Amniotic epithelial cell (primary cell): ENCODE data around the gene PEX11G.

ENCODE experiments used
- DNase-seq: peaks from one replicate; pipeline ENCODE4 v3.0.0-alpha.2; 2010; ENCODE audit warnings: low read depth

Gene PEX11G

GRCh38 chr19:7494416-7495098, 5.7 kb upstream of the PEX11G start:
- no peak for DNase-seq

- peak; percentile 65 for DNase-seq
Observed at GRCh38 chr19:7492558-7492957, 3.7 kb upstream of the PEX11G start.

- DNase-seq, result peak; percentile 83
Observed at GRCh38 chr19:7492142-7492541, 3.3 kb upstream of the PEX11G start.

GRCh38 chr19:7489609-7490044, 792 bp upstream of the PEX11G start:
- no peak for DNase-seq

GRCh38 chr19:7486923-7487322, 1.9 kb downstream of the PEX11G start:
- DNase-seq, result no peak

- no peak for DNase-seq
Observed at GRCh38 chr19:7483720-7484201, 5.1 kb downstream of the PEX11G start.

- no peak for DNase-seq
Observed at GRCh38 chr19:7482584-7483439, 6.0 kb downstream of the PEX11G start.

- DNase-seq, result no peak
Observed at GRCh38 chr19:7480970-7481255, 7.9 kb downstream of the PEX11G start.

GRCh38 chr19:7480222-7480969, 8.4 kb downstream of the PEX11G start:
- DNase-seq, result no peak

GRCh38 chr19:7478843-7479227, 10.0 kb downstream of the PEX11G start:
- DNase-seq, result no peak

- DNase-seq, result no peak
Observed at GRCh38 chr19:7478173-7478842, 10.5 kb downstream of the PEX11G start.

GRCh38 chr19:7477758-7478157, 11.1 kb downstream of the PEX11G start:
- DNase-seq, result no peak

GRCh38 chr19:7476777-7477494, 11.9 kb downstream of the PEX11G start:
- no peak for DNase-seq

- DNase-seq, result no peak
Observed at GRCh38 chr19:7476241-7476640, 12.6 kb downstream of the PEX11G start.

GRCh38 chr19:7475665-7476064, 13.2 kb downstream of the PEX11G start:
- no peak for DNase-seq

GRCh38 chr19:7471696-7472615, 16.9 kb downstream of the PEX11G start:
- peak; percentile 40 for DNase-seq

- no peak for DNase-seq
Observed at GRCh38 chr19:7470540-7471305, 18.1 kb downstream of the PEX11G start.

- DNase-seq, result no peak
Observed at GRCh38 chr19:7469669-7470285, 19.1 kb downstream of the PEX11G start.

GRCh38 chr19:7468840-7469239, 20.0 kb downstream of the PEX11G start:
- no peak for DNase-seq
